ENCODE results near the gene CCDC154. TPM values are rescaled to one million over a fixed set of nuclear protein-coding genes. Genes with fewer than 3 reads are reported as not detected.

The CCDC154 gene
- total and polyA plus RNA-seq, 2 donors from 2014 or later = 1.8 to 2.8 TPM

DNA sequence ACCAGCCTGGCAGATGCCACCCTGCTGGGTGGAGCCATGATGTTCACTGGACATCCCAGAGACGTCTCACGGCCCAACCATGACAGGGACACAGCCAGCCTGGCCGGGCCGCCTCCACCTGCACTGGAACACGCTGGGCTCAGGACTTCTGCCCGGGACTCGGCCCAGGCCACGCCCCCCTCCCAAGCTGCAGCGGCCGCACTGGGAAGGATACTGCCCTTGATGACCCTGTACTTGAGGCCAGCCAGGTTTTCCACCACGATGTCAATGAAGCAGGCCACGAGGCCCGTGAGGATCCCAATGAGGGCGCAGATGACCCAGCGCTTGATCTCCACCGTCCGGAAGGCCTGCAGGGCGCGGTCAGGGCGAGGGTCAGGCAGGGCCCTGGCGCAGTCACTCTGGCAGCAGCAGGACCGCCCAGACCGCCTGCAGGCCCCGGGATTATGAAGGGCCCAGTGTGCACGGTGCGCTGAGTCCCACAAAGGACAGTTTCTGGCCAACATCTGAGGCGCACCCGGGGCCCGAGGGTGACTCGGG lies 16.3 kb upstream of the CCDC154 start:
- Histone ChIP-seq H3K9ac (ENCODE audit: low read length in 3 of 3) (no peak overlapping the region), H3K27me3 (ENCODE audit: control insufficient read depth, insufficient read depth, low read length) (no peaks in the 10 kb centered on the region), H3K9me3 (ENCODE audit: control insufficient read depth in 2 of 3, insufficient read depth in 1 of 3, low read length in 3 of 3) (no peaks in the 10 kb centered on the region), H3K36me3 (ENCODE audit: control insufficient read depth in 2 of 3, insufficient read depth in 3 of 3, low read length in 3 of 3) (peaks cover 0 to 11% (median 9%) of the 10 kb centered on the region in 3 donors), H3K27ac (ENCODE audit: low read depth in 2 of 2, low read length in 2 of 2) (no peak overlapping the region), H3K4me1 (ENCODE audit: control insufficient read depth in 2 of 3, insufficient read depth in 2 of 3, low read depth in 1 of 3, low read length in 3 of 3) (no peaks in the 10 kb centered on the region), H3K4me3 (ENCODE audit: low read length in 3 of 3) (no peak overlapping the region)
- TF ChIP-seq, protein P1, sequence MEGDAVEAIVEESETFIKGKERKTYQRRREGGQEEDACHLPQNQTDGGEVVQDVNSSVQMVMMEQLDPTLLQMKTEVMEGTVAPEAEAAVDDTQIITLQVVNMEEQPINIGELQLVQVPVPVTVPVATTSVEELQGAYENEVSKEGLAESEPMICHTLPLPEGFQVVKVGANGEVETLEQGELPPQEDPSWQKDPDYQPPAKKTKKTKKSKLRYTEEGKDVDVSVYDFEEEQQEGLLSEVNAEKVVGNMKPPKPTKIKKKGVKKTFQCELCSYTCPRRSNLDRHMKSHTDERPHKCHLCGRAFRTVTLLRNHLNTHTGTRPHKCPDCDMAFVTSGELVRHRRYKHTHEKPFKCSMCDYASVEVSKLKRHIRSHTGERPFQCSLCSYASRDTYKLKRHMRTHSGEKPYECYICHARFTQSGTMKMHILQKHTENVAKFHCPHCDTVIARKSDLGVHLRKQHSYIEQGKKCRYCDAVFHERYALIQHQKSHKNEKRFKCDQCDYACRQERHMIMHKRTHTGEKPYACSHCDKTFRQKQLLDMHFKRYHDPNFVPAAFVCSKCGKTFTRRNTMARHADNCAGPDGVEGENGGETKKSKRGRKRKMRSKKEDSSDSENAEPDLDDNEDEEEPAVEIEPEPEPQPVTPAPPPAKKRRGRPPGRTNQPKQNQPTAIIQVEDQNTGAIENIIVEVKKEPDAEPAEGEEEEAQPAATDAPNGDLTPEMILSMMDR (IDR thresholded peaks at IDR 0.05; ENCODE audit: borderline replicate concordance, extremely low read depth, insufficient read depth) = no peak
- intact Hi-C loops (cut with DNase I) = no loop called here
- FAIRE-seq = no peak
- DNase-seq = no peak

DNA sequence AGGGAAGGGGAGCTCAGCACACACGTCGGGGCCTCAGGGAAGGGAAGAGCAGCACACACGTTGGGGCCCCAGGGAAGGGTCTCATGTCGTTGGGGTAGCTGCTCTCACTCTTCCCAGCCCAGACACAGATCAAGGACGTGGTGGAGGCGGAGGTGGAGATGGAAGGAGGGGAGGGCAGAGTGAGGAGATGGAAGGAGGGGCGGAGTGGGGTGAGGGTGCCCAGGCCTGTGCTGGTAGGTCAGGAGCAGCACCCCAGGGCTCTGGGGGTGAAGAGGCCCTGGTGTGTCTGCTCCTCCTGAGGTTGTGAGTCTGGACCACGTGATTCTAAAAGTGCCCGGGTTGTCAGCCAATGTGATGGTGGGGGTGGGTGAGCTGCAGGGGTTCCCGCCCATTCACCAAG lies 15.6 kb upstream of the CCDC154 start:
- Histone ChIP-seq H3K27me3 (ENCODE audit: control insufficient read depth, insufficient read depth, low read length) (no peaks in the 10 kb centered on the region), H3K4me3 (ENCODE audit: low read length in 3 of 3) (no peak overlapping the region), H3K27ac (ENCODE audit: low read depth in 2 of 2, low read length in 2 of 2) (no peak overlapping the region), H3K9me3 (ENCODE audit: control insufficient read depth in 2 of 3, insufficient read depth in 1 of 3, low read length in 3 of 3) (no peaks in the 10 kb centered on the region), H3K36me3 (ENCODE audit: control insufficient read depth in 2 of 3, insufficient read depth in 3 of 3, low read length in 3 of 3) (peaks cover 0 to 15% (median 10%) of the 10 kb centered on the region in 3 donors), H3K4me1 (ENCODE audit: control insufficient read depth in 2 of 3, insufficient read depth in 2 of 3, low read depth in 1 of 3, low read length in 3 of 3) (no peaks in the 10 kb centered on the region), H3K9ac (ENCODE audit: low read length in 3 of 3) (no peak overlapping the region)
- intact Hi-C loops (cut with DNase I) = no loop called here
- TF ChIP-seq, protein P1 (IDR thresholded peaks at IDR 0.05; ENCODE audit: borderline replicate concordance, extremely low read depth, insufficient read depth) = no peak
- DNase-seq (no peak), FAIRE-seq (no peak)

DNA sequence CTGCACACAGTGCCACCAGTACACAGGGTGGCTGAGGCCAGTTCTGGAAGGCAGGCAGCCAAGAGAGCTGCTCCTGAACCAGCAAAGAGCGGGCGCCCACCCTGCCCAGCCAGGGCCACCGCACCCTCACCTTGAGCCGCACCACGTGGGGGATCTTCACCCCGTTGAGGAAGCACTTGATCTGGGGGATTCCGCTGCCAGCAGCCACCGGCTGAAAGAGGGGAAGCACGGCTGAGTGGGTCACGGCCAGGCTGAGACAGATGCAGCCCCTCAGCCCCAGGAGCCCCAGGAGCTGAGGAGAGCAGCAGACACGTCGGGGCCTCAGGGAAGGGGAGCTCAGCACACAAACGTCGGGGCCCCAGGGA lies 14.6 kb upstream of the CCDC154 start:
- Histone ChIP-seq H3K36me3 (ENCODE audit: control insufficient read depth in 2 of 3, insufficient read depth in 3 of 3, low read length in 3 of 3) (peaks cover 0 to 15% (median 10%) of the 10 kb centered on the region in 3 donors), H3K27me3 (ENCODE audit: control insufficient read depth, insufficient read depth, low read length) (no peaks in the 10 kb centered on the region), H3K4me3 (ENCODE audit: low read length in 3 of 3) (no peak overlapping the region), H3K9me3 (ENCODE audit: control insufficient read depth in 2 of 3, insufficient read depth in 1 of 3, low read length in 3 of 3) (no peaks in the 10 kb centered on the region), H3K4me1 (ENCODE audit: control insufficient read depth in 2 of 3, insufficient read depth in 2 of 3, low read depth in 1 of 3, low read length in 3 of 3) (no peaks in the 10 kb centered on the region), H3K9ac (ENCODE audit: low read length in 3 of 3) (no peak overlapping the region), H3K27ac (ENCODE audit: low read depth in 2 of 2, low read length in 2 of 2) (no peak overlapping the region)
- intact Hi-C loops (cut with DNase I) = no loop called here
- DNase-seq (peak in 1 of 5 donors; percentile 68), FAIRE-seq (no peak)
- TF ChIP-seq, protein P1 (IDR thresholded peaks at IDR 0.05; ENCODE audit: borderline replicate concordance, extremely low read depth, insufficient read depth) = no peak

Measured in kidney (tissue), 14 donors.